Epidermal melanocyte (primary cell): ENCODE data around the gene SLC43A2.

Experiments used
- DNase-seq: peaks from one replicate; pipeline ENCODE4 v3.0.0; 2011; ENCODE audit warnings: low spot score; ENCODE audit not compliant: insufficient read length

Gene SLC43A2

DNA sequence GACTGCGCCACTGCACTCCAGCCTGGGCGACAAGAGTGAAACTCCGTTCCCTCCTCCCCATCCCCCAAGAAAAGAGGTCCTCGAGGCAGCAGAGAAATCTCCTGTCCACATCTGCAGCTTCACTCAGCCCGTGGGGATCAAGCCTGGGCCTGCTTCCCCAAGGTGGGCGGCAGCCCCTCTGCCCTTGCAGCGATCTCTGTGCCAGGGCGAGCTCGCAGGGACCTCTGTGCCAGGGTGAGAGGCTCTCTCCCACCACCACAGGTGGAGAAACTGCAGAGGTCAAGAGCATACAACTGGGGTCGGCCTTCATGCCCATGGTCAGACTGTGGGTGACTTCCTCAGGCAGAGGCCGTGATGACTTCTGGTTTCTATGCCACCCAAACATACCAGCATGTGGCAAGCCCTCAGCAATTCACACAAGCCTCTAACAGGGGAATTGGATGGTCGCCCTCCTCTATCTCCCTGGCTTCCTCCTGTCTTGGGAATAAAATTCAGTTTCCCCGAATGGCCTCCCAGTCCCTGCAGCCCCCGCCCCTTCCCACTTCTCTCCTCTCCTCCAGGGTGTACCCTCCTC, 5.5 kb downstream of the SLC43A2 start:
- DNase-seq = no peak

DNA sequence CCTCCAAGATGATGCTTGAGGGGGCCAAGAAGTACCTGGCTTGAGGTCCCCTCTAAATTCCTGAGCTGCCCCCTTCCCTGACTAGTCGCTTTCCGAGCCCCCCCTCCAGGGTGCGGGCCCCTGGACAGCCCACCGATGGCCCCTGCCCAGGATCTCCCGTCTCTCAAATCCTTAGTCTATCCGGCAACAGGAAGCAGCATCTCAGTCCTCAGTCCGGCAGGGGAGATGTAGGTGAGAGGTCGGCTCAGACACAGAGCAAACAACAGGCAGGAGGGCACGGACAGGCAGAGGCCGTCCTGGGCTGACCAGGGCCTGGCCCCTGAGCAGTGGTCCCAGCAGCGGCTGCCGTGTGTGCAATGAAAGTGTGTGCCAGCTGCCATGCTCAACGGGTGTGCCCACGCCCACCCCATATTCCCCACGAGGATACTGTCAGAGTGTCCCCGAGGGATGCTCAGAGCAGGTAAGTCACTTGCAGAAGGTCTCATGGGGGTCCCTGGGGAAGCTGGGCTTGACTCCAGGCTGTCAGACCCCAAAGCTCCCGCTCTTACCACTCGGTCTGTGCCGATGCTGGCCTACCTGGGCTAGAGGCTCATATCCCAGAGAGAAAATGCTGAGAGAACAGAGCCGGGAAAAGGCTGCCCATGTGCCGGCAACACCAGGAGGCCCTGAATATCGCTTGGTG, 7.2 kb downstream of the SLC43A2 start:
- DNase-seq = no peak

DNA sequence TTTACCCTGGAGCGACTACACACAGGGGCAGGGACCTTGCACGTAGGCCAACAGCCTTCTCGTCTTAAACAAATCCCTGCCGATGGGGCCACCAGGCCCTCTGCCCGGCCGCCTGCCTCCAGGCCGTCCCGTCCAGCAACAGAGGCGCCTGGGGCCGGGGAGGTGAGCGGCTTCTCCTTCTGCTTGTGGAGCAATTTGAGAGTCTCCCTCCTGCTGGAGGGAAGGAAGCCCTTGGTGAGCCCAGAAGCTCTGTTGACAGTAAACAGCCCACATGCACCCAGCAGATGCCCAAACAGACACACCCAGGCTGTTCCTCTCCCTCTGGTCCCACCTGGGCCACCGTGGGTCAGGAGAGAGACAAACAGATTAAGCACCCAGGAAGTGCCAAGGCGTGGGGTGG, 8.1 kb downstream of the SLC43A2 start:
- DNase-seq = no peak

DNA sequence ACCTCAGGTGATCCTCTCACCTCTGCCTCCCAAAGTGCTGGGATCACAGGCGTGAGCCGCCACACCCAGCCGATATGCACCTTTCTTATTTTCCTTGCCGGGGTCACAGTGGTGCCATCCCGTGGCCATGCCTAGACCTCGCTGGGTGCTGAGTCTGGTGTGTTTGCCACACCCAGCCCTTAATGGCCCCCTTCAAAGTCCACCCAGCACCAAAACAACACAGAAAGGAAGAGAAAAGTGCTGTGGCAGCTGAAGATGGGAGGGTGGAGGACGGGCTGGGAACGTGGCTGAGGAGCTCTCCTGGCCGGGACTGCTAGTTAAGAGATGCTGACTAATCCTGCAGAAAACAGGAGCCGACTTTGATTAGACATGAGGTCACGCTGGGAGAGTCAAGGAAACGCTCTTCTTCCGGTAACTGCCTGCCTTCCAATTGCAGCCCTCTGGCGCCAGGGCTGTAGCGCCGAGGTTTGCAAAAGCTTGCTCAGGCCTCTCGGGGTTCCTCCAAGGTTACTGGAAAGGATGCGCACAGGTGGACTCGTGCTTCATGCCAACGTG, 10.9 kb downstream of the SLC43A2 start:
- no peak for DNase-seq

DNA sequence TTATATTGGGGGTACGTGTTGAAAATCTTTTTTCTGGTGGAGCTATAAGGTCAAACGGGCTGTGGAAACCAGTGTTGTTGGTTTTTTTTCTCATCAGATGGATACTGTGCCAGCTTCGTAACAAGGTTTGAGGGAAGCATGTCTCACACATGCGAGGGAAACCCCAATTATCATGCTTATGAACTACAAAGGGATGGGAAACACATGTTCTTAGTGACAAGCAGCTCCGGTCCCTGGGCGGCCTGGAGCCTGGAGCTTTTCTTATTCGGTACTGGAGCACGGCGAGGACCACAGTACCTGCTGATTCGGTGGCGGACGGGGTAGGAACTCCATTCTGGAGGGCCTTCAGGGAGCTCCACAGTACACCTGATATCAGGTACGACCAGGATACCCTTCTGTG, 12.5 kb downstream of the SLC43A2 start:
- DNase-seq = no peak

DNA sequence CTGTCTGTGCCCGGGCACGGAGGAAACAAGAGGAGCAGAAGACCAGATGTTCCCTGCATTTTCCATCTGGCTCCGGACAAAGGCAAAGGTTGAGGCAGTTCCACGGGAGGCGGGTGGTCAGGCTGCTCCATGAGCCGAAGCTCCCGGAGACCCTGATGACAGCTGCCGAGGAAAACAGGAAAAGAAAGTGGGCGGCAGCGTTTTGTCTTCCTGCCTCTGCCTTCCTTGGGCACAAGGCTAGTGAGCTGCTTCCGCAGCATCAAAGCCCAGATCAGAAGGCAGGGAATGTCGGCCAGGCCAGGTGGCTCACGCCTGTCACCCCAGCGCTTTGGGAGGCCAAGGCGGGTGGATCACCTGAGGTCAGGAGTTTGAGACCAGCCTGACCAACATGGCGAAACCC, 16.2 kb downstream of the SLC43A2 start:
- no peak for DNase-seq

DNA sequence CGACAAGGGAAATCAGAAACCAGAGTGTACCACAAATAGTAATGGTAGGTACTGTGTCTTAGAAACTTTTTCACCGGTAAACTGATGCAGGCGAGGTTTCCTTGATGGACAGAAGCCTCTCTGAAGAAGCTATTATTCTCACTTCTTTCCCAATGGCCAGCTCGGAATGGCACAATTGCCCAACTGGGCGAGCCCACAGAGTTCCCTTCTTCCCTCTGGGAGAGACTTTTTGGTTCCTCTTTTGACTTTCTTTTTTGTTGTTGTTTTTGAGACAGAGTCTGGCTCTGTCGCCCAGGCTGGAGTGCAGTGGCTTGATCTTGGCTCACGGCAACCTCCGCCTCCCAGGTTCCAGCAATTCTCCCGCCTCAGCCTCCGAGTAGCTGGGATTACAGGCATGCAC, 16.9 kb downstream of the SLC43A2 start:
- no peak for DNase-seq

DNA sequence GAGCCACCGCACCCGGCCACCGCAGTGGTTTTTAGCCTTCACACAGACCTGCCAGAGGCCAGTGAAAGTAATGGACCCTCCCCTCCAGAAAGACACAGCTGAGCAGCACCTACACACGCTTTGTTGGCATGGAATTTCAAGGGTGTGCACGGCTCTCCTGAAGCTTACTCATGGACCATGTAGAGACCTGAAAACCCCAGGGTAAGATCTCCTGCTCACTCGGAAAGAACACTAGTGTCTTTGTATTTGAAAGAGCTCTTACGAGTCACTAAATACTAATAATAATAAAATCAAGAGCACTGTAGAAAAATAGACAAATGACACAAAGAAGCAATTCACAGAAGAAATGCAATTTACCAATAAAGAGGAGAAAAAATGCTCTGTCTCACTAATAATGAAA, 20.0 kb downstream of the SLC43A2 start:
- peak; percentile 52 for DNase-seq

DNA sequence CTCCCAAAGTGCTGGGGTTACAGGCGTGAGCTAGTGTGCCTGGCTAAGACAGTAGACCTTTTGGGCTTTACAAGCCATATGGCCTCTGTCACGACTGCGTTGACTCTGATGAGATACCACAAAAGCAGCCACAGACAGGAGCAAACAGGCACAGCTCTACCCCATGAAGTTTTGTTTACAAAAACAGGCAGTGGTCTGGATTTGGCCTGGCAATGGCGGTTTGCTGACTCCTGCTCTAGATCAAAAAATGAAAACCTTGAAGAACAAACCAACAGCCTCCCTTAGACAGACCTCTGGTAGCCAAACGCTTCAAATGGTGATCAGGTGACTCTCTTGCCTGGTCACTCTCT, 20.7 kb downstream of the SLC43A2 start:
- DNase-seq = no peak

DNA sequence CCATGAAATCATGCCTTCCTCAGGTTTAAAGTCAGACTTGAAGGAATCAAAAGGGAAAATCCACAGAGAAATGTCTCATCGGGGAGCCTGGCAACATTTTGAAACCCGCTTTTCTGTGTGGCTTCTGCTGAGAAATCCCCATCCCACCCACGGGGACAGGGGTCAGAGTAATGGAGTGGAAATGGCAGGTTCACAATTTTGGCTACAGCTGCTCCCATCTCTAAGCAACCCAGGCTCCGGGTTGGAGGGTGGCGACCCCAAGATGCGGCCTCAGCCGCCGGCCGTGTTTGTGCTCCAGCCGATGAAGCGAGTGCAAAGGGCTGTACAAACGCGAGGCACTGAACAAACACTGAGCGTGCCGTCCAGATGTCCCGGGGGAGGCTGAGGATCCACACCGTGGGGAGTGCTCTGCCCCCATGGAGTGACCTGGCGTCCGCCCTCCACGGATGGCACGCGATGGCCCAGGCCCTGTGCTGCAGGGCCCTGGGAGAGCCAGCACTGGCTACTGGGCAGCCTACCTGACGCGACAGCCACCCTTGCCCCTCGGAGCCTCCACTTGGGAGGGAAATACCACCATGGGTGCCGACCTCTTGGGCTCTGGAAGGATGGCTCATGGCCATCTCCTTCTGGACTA, 22.2 kb downstream of the SLC43A2 start:
- no peak for DNase-seq

DNA sequence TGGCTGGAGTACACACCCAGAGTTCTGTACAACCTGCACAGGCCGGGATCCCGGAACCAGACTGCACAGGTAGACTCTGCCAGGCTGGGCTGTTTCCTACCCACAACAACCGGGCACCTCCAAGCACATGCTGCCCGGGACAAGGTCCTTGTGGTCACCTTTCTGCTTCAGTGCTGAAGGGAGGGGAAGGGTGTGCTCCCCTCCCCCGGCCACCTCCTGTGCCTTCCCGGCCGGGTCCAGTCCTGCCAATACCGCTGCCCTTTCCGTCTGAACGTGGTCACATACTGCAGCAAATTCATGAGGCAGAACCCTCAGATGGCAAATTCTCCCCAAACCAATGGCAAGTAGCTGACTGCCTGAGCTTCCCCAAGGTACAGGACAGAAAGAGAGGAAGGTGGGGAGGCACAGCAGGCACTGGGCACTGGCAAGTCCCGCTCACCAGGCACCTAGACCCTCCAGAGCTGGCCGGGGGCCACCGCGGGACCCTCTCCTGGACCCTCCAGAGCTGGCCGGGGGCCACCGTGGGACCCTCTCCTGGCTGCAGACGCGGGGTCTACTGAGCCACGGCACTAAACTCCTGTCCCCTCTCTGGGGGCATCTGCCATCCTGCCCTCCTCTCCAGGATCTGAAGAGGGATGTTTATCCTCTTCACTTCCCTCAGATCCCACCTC, 22.8 kb downstream of the SLC43A2 start:
- no peak for DNase-seq

DNA sequence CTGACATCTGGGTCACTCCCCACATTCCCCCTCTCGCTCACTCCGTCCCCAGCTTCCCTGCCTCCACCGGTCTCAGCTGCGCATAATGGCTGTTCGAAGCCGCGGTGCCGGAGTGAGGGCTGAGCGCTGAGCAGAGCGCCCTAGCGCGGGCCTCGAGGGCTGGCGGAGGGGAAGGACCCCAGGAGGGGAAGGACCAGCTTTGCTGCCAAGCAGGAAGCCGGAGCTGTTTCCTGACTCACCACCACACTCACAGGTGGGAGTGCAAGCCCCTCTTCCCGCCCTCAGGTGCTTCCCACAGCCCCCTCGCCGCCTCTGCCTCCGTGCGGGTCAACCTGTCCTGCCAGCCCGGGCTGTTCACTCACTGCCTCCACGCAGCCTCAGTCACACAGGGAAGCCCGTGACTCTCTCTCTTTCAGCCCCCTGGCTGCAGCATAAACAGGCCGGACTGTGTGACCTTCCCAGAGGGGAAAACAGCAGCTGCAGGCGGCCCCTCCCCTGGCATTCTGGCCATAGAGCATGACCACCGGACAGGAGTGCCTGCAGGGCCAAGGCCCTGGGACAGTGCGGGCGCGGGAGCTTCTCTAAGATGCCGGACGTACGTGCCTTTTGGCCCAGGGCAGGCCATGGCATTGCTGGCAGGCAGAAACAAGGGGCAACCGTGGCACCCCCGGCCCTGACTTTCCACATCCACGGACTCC, 23.7 kb downstream of the SLC43A2 start:
- no peak for DNase-seq

DNA sequence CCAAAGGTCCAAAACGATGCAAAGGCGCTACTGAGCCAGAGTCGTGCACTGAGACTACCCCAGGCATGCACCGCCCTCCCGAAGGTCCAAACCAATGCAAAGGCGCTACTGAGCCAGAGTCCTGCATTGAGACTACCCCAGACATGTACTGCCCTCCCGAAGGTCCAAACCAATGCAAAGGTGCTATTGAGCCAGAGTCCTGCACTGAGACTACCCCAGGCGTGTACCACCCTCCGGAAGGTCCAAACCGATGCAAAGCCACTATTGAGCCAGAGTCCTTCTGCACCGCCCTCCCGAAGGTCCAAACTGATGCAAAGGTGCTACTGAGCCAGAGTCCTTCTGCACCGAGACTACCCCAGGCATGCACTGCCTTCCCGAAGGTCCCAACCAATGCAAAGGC, 27.1 kb downstream of the SLC43A2 start:
- no peak for DNase-seq

DNA sequence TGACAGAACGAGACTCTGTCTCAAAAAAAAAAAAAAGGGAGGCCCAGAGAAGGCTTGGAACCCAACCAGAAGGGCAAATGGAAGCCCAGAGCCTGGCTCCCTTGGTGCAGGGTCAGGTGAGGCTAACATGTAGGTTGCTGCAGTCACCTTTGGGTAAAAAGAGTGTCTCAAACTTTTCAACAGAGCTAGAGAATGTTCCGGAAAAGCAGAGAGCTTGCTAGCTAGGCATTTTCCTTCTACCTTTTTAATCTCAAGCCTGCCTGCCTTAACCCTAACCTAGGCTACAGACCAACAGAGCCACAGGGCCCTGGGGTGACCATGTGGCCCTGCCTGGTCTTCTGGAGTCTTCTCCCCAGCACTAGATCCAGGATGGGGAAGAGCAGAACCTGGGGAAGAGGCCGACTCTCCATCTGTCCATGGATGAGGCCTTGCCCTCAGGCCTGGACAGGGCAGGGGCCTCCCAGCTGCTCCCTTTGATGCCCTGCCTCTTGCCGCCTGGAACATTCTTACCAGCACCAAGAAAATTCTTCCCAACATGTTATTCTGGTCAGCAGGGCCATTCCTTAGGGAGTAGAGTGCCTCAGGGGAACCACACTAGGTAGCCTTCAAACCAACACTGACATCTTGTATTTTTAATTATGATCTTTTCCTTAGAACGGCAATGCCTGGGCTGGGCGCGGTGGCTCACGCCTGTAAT, 30.1 kb downstream of the SLC43A2 start:
- no peak for DNase-seq

DNA sequence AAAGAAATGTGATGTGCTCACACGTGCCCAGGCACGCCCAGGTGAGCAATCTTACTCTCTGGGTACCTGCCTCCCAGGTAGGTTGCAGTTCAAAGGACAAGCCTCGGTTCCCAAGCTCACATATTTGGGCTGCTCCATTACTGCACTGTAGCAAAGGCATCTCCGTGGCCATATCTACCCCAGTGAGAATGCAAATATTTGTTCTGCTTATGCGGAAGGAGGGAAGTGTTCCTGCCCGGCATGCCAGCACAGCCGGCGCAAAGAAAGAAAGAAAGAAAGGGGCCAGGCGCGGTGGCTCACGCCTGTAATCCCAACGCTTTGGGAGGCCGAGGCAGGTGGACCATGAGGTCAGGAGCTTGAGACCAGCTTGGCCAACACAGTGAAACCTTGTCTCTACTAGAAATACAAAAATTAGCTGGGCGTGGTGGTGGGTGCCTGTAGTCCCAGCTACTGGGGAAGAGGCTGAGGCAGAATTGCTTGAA, 30.7 kb downstream of the SLC43A2 start:
- no peak for DNase-seq

DNA sequence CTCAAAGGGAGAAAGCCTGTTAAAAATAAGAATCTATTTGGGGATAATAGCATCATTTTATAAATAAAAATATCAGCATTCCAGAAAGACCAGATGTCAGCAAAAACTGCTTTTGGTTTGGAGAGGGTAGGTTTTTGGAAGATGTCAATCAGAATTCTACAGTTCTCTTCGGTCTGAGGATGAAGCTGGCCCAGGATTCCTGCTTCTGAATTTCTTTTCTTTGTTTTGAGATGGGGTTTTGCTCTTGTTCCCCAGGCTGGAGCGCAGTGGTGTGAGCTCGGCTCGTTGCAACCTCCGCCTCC, 35.1 kb downstream of the SLC43A2 start:
- no peak for DNase-seq

DNA sequence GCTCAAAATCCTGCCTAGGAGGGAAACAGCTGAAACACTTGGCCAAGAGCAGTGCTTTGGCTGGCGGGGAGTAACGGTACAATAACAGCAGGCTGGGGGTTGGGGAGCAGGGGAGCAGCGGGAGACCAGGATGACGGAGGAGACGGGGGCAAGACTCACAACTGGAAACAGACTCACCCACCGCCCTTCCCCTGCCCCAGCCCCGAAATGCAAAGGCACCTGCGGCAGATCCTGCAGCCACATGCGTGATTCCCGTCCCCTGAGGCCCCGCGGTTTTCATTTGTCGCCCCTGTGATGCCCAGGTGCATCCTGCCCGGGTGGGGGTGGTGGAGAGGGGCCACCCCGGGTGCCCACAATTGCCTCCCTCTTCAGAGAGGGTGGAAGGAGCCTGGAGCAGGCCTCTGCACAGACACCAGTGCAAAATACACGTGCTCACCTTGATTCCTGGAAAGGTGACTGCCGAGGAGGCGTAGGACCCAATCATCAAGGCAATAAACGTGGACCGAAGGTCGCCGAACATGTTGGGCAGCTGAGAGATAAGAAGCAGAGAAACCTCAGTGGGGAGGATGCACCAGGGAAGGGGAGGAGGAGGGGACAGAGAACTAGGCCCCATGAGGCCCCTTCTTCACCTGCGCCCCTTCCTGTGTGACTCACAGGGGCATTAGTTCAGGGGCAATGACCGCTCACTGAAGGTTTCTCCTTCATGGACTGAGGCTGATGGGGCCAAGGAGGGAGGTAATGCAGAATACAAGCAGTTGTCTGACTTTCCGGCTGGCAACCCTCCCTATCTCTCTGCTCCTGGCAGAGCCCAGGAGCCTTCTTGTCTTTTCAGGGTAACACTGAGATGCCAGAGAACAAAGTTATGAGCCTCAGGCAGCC, 35.6 kb downstream of the SLC43A2 start:
- DNase-seq = no peak

DNA sequence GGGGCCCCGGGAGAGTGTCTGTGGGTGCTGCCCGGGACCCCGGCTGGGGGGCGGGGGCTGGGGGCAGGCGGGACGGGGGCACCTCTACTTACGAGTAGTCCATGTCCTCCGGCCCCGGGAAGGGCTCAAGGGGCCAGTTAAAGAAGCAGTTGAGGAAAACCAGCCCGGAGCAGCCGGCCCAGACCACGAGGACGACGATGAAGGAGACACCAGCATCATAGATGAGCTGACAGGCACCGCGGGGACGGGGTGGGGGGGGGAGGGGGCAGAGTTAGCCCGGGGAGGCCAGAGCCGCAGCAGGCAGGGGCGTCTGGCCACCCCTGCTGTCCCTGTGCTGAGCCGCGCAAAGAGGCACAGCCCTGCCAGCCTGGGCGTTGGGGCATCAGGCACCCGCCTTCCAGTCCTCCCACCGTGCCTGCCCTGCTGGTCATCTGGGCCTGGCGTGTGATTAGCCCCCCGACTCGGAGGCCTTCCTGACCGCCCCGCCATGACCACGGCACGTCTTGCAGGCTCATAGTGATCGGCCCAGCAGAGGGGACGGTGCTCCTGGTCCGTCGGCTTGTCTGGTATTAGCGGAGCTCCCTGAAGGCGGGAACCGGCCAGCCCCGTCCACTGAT, 37.1 kb downstream of the SLC43A2 start:
- DNase-seq = no peak

DNA sequence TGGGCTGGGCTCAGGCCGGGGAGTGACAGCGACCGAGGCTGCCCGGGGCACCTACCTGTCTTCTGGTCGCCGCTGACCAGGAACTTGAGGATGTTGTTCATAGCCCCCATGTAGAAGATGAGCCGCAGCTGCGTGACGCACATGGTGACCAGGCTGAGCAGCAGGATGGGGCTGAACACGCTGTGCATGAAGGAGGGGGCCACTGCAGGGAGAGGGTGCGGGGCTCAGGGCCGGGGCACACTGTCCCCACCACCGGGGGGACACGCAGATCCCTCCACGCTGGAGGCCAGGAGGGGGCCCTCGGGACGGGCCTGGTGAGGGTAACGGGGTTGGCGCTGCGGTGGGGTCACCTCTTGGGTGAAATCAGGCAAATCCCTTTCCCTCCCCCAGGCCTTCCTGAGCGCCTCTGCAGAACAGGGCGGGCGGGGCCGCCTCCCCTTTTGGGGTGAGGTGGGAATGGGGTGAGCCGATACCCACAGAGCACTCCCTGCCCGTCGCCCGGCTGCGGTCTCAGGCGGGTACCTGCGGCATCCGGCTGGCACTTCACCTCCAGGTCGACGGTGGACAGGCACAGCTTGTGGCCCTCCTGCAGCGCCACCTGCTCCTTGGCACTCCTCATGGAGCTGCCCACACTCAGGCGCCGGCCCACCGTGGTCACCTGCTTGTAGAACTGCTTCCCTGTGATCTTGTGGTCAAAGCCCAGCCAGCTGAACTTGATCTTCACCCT, 37.7 kb downstream of the SLC43A2 start:
- DNase-seq = no peak
